HG02623 (cell line): Measurements from ENCODE around the gene SLC24A3.

Experiments
- ATAC-seq: cut with Tn5 transposase; IDR thresholded peaks from one replicate; pipeline ENCODE4 v1.9.1; 2021; ENCODE audit warnings: moderate library complexity; ENCODE audit not compliant: unreplicated experiment

Gene SLC24A3

DNA sequence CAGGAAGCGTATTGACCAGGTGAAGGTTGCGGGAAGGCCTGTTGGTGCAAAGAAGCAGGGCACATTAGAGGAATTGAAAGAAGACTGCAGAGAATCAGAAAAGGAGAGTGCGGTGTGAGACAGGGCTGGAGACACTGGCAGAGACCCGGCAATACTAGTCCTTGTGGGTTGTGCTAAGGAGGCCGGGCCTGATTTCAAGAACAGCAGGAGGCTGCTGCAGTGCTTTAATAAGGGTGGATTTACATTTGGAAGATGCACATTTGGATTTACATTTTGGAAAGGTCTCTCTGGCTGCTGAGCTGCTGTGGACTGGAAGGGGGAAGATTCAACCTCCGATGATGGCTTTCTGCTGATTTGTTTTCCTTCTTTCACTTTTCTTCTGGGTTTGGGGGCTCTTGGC is 167.8 kb downstream of the SLC24A3 start:
- no peak for ATAC-seq

DNA sequence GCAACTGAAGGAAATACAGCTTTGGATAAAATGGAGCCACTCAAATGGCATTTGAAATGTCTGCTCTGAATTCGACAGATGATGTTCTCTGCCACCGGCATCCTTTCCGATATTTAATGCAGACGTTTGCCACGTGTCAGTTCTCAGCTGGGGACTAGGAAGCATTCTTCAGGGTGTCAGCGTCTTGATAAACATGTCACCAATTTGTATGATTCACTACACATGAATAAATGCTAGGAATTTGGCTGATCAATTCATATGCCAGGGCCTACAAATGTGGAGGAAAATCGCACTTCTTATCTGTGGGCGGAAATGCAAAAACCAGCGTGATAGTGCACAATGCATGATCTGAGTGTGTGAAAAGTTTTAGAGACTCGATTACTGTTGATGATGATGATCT is 169.5 kb downstream of the SLC24A3 start:
- no peak for ATAC-seq

DNA sequence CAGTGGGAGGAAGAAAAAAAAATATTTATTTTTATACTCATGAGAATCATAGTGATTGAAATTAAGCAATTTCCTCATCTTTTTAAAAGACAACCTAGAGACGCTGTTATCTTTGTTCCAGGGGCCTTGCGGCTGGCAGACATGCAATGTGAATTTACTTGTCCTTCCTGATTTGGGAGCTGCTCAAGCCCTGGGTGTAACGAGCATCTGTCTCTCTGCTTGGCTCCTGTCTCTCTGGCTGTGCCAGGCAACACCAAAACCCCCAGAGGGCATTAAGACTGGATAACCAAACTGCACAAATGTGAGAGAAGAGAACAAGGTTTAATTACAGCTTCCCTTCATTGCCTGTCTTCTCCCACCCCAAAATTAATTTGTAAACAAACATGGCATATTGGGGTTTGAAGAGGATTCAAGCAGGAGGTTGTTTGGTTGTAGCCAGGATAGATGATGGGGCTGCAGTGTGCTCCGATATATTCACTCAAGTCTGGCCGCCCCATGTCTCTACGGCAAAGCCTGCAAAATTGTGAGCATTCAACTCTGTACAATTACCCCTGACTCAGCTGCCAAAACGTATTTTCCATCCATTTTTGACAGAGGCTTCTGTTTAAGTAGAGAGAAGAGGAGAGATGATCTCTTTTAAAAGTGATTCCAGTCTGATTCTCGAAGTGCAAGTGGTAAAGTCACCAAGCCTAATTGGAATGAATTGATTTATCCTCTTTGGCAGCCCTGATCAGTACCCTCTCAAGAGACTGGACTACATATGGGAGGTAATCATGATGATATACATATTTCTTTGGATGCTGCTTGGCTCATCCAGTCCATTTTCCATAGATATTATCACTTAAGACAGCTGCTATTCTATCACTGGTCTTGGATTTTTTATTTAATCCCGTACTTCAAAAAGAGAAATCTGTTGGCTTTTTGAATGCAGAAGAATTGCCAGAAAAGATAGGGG is 170.2 kb downstream of the SLC24A3 start:
- ATAC-seq = no peak

- no peak for ATAC-seq
Measured at GRCh38 chr20:19384940-19385339, 172.5 kb downstream of the SLC24A3 start.

DNA sequence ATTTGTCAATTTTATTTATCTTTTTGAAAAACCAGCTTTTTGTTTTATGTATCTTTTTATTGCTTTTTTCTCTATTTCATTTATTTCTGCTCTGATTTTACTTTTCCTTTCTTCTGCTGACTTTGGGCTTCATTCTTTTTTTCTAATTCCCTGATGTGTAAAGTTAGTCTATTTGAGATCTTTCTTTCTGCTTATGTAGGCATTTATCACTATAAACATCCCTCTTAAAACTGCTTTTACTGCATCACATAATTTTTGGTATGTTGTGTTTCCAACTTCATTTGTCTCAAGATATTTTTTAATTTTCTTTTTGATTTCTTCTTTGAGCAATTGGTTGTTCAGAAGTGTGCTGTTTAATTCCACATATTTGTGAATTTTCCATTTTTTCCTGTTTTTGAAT is 174.8 kb downstream of the SLC24A3 start:
- no peak for ATAC-seq

DNA sequence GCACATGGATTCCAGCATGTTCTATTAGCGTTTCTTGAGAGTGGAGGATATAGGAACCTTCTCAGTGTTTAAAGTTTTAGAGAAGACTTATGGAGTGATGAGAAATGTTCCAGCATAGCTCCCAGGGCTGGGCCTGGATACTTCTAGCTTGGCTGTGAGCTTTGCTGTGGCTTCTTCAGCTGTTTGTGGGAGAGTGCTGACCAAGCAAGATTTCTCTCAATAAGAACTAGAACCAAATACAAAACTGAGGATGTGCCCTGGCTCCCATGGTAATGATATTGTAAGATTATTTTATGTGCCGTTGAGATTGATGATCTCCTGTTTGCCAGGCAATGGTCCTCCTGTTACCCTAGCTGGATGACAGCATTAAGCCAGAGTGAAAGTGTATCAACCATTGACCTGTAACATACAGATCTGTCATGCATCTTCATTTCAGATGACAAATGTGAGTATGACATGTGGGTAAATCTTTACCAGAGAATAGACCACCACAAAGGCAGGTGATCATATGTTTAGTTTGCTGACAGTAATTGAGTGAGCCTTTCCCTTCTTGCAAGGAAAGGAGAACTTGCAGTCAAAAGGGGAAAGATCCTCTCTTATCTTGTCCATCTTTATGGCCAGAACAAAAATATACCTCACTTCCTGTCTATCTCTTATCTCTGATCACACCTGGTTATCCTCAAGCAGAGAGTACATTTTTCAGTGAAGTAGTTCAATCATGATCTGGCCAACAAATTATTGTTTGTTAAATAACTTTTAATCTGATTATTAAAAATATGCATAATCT is 180.1 kb downstream of the SLC24A3 start:
- ATAC-seq = no peak

DNA sequence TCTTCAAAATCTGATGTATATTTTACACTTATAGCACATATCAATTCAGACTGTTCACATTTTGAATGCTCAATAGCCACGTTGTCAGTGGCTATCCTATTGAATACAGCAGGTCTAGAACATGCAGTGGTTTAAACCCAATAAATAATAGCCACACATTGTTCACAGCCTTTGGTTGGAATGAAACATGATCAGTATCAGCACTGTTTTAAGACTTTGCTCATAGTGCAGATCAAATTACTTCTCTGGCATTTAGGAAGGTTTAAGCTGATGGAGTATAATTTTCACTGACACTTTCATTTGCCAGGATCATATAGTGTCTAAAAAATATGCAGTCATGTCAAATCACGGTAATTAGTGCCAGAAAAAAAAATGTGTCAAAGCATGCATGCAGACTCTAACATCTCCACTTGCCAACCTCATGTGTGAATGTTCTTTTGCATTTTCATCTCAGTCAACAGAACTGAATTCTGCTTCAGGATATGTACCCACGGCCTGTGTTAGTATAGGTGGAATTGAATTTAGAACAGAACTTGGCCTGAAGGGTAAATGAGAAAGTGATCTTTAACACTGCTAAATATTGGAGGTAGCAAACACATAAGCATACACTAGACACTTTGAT is 184.1 kb downstream of the SLC24A3 start:
- no peak for ATAC-seq

GRCh38 chr20:19397226-19397625 is 184.8 kb downstream of the SLC24A3 start:
- no peak for ATAC-seq

GRCh38 chr20:19397666-19398065 is 185.2 kb downstream of the SLC24A3 start:
- no peak for ATAC-seq

- no peak for ATAC-seq
Measured at GRCh38 chr20:19401096-19401495, 188.7 kb downstream of the SLC24A3 start.

DNA sequence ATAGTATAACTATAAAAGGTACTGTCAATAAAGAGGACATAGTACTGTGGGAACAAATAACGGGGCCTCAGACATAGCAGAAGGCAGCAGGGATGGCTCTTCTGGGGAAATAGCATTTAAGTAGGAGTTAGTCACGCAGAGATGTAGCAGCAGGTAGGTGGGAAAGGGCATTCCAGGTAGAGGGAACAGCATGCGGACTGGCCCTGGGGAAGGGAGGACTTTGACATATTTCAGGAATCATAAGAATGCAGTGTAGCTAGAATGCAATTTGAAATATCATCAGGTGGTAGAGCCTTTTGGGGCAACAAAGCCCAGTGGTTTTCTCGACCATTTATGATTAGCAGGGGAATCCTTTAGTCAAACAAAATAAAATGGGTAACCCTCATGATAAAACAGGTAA is 191.1 kb downstream of the SLC24A3 start:
- no peak for ATAC-seq

DNA sequence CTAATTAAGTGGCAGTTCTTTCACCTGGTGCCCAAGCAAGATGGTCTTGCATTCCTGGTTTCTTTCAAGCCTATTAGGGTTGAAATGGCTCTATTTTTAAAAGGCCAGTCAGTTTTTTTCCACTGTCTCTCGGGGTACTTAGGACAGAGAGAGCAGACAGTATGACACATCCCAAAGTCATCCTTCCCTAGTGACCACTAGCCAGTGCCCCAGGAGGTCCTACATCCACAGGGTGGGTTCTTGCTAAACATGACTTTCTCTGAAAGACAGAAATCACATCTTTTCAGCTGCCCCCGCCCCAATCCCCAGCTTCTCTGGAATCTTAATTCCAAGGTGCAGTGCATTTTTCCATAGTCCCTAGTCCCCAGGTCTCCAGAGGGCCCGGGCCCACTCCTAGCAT is 192.4 kb downstream of the SLC24A3 start:
- ATAC-seq = no peak

DNA sequence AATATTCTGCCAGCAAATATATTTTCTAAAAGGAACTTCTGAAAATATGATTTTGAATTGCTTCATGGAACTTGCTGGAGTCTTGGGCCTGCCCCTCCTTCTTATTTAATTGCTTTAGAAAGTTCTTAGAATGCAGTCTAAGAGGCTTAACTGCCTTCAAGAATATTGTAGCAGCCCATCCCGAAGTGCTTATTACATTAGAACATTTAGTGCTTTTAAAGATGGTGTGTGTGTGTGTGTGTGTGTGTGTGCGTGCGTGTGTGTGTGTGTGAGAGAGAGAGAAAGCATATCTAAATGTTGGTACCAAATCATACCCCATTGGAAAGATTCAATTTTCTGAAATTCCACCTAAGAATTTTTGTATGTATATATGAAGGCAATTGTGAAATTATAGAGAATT is 193.5 kb downstream of the SLC24A3 start:
- ATAC-seq = no peak

DNA sequence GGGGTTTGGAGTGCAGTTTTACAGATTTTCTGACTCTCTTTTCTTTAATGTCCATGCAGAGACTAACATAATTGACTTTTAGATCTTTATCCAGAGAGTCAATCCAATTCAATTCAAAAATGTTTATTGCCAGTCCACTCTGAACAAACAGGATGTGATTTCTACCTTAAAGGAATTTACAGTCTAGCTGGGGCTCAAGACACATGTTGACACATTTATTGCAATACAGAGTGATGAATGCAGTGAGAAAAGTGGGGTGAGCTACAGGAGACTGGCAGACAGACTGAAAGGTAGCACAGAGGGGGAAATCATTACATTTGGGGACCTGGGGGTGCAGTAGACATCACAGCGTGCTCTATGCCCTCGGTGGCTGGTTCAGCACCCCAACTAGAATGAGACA is 193.9 kb downstream of the SLC24A3 start:
- no peak for ATAC-seq

DNA sequence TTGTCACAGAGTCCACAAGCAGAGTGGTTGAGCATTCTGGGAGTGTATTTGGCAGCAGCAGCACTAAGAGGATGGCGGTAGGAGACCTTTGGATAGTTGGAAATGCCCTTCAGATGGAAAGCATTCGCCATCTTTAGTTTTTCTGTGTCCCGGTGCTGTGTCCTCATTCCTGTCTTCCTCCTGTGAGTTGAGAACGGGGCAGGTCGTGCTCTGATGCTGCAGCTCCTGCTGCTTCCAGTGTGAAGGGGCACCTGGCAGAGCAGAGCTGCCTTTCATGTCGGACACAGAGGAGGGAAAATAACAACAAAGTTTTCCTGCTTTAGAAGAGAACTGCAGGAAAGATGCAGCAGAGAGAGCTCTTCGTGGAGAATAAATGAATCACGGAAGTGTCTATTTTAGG is 194.8 kb downstream of the SLC24A3 start:
- ATAC-seq = no peak

GRCh38 chr20:19407736-19408135 is 195.3 kb downstream of the SLC24A3 start:
- ATAC-seq = no peak

GRCh38 chr20:19408971-19409370 is 196.5 kb downstream of the SLC24A3 start:
- ATAC-seq = no peak

GRCh38 chr20:19411811-19412210 is 199.4 kb downstream of the SLC24A3 start:
- ATAC-seq = no peak

GRCh38 chr20:19412254-19412653 is 199.8 kb downstream of the SLC24A3 start:
- no peak for ATAC-seq

- no peak for ATAC-seq
Measured at GRCh38 chr20:19414600-19414999, 202.2 kb downstream of the SLC24A3 start.

GRCh38 chr20:19415786-19416185 is 203.3 kb downstream of the SLC24A3 start:
- ATAC-seq = no peak

GRCh38 chr20:19416627-19417026 is 204.2 kb downstream of the SLC24A3 start:
- no peak for ATAC-seq
